Activated B cell treated with CpG ODN at 0.5 μM for 24 hours (primary cell): ENCODE data around the gene ZNF217. TPM values are rescaled to one million over a fixed set of nuclear protein-coding genes. Genes with fewer than 3 reads are reported as not detected.
A peak's percentile ranks its signal among the peaks of the same experiment; 100 is the strongest.
"Not testable (repeated sequence)": the region's sequence is repeated elsewhere in the genome, so short reads cannot be mapped to it uniquely, and the experiment has no call there.

Experiments
- ATAC-seq: fragments of 200-7000 bp; cut with Tn5 transposase; one replicate; pipeline ENCODE4 v1.10.0; 2021; ENCODE audit warnings: low read depth, mild to moderate bottlenecking, moderate library complexity
- CTCF ChIA-PET: fragments of 350-600 bp; sonication (Branson Sonifier 250); formaldehyde crosslinking; loops from one replicate; lab custom pipeline; 2021; ENCODE audit warnings: antibody characterized with exemption; lab: Charles Lee
- POLR2A ChIA-PET: fragments of 350-600 bp; sonication (Branson Sonifier 250); formaldehyde crosslinking; loops from one replicate; lab custom pipeline; 2021; ENCODE audit warnings: antibody characterized with exemption; lab: Charles Lee
- DNase-seq: peaks from one replicate; pipeline ENCODE4 v3.0.0; 2022
- H3K27ac Mint-ChIP-seq: one replicate; pipeline ENCODE4 v1.8.0; 2020; ENCODE audit warnings: mixed read lengths
- H3K27me3 Mint-ChIP-seq: one replicate; pipeline ENCODE4 v1.8.0; 2021; ENCODE audit warnings: mixed read lengths
- H3K36me3 Mint-ChIP-seq: one replicate; pipeline ENCODE4 v1.8.0; 2021; ENCODE audit warnings: low read depth, mixed read lengths
- H3K4me1 Mint-ChIP-seq: one replicate; pipeline ENCODE4 v1.8.0; 2021; ENCODE audit warnings: mixed read lengths
- H3K4me3 Mint-ChIP-seq: one replicate; pipeline ENCODE4 v1.8.0; 2020; ENCODE audit warnings: mild to moderate bottlenecking, mixed read lengths
- H3K9me3 Mint-ChIP-seq: one replicate; pipeline ENCODE4 v1.8.0; 2020; ENCODE audit warnings: mixed read lengths
- CTCF ChIP-seq: fragments of 200-600 bp; IDR thresholded peaks from one replicate; pipeline ENCODE4 v1.8.0; 2022; ENCODE audit warnings: antibody characterized with exemption, mild to moderate bottlenecking
- intact Hi-C: fragments of 100-400 bp; cut with micrococcal nuclease; formaldehyde crosslinking; loops from one replicate; pipeline ENCODE4 v1.15.1; 2024
- total RNA-seq: library from RNA; stranded (reverse); gene quantifications from 2 replicates; pipeline ENCODE4 v1.2.3, GENCODE V29; 2022

Gene ZNF217
- total RNA-seq, 1 donor from 2014 or later: 80.3 TPM

- not testable (repeated sequence) for ATAC-seq
These were observed 6.4 kb downstream of the ZNF217 start for GRCh38 chr20:53587157-53587703.

GRCh38 chr20:53586640-53587039, 7.0 kb downstream of the ZNF217 start:
- Mint-ChIP-seq H3K4me1 (peaks cover 84% of the 10 kb centered on the region), H3K4me3 (peak overlapping the region; percentile 72), H3K9me3 (no peaks in the 10 kb centered on the region), H3K36me3 (peaks cover 15% of the 10 kb centered on the region), H3K27me3 (no peaks in the 10 kb centered on the region), H3K27ac (peak overlapping the region; percentile 88)
- TF ChIP-seq CTCF: no peak
- intact Hi-C loops: no loop called here
- ATAC-seq (no peak), DNase-seq (no peak)
- ChIA-PET CTCF (no interaction called here), POLR2A (interaction anchor here (0.6 to 1.0 kb wide), 4 partner anchors 8 to 332 kb away, joined by 3 to 10 read pairs (median 4); no protein-coding TSS in a partner anchor)

More at GRCh38 chr20:53587157-53587703, 6.4 kb downstream of the ZNF217 start:
- POLR2A ChIA-PET: interaction anchor here (0.6 kb wide), 2 partner anchors 240 to 321 kb away, joined by 3 read pairs; no protein-coding TSS in a partner anchor
- CTCF ChIA-PET, H3K9me3 Mint-ChIP-seq, intact Hi-C loops, H3K27me3 Mint-ChIP-seq, DNase-seq, H3K4me3 Mint-ChIP-seq: not testable (repeated sequence)
- Mint-ChIP-seq H3K36me3 (peaks cover 13% of the 10 kb centered on the region), H3K4me1 (peaks cover 78% of the 10 kb centered on the region), H3K27ac (peak overlapping the region; percentile 88)

- Mint-ChIP-seq H3K4me3 (peak overlapping the region; percentile 72), H3K4me1 (peaks cover 87% of the 10 kb centered on the region), H3K36me3 (peaks cover 19% of the 10 kb centered on the region), H3K27ac (peak overlapping the region; percentile 88)
- H3K9me3 Mint-ChIP-seq, ATAC-seq, intact Hi-C loops, CTCF ChIA-PET, H3K27me3 Mint-ChIP-seq, DNase-seq: not testable (repeated sequence)
- POLR2A ChIA-PET: interaction anchor here (0.6 to 1.7 kb wide), 7 partner anchors 8 to 333 kb away, joined by 3 to 10 read pairs (median 5); partner anchors contain the start of gene ZNF217
These were observed 7.7 kb downstream of the ZNF217 start for GRCh38 chr20:53585910-53586309.

GRCh38 chr20:53585004-53585569, 8.6 kb downstream of the ZNF217 start:
- POLR2A ChIA-PET: interaction anchor here (0.6 to 1.7 kb wide), 9 partner anchors 9 to 357 kb away, joined by 3 to 17 read pairs (median 5); partner anchors contain the start of gene ZNF217
- DNase-seq, intact Hi-C loops, H3K27me3 Mint-ChIP-seq, H3K9me3 Mint-ChIP-seq: not testable (repeated sequence)
- CTCF ChIA-PET: interaction anchor here (1.8 kb wide), 1 partner anchor 331 kb away, joined by 4 read pairs; no protein-coding TSS in a partner anchor
- peak overlapping the region; percentile 72 for H3K4me3 Mint-ChIP-seq
- peaks cover 87% of the 10 kb centered on the region for H3K4me1 Mint-ChIP-seq
- H3K27ac Mint-ChIP-seq: peak overlapping the region; percentile 88
- H3K36me3 Mint-ChIP-seq: peaks cover 28% of the 10 kb centered on the region
- ATAC-seq: peak; percentile 32

GRCh38 chr20:53584550-53584913, 9.1 kb downstream of the ZNF217 start:
- Mint-ChIP-seq H3K4me1 (peaks cover 88% of the 10 kb centered on the region), H3K36me3 (peaks cover 33% of the 10 kb centered on the region), H3K4me3 (peak overlapping the region; percentile 72), H3K27ac (peak overlapping the region; percentile 88)
- H3K9me3 Mint-ChIP-seq, DNase-seq, H3K27me3 Mint-ChIP-seq, ATAC-seq, intact Hi-C loops: not testable (repeated sequence)
- POLR2A ChIA-PET: interaction anchor here (0.8 to 1.5 kb wide), 4 partner anchors 9 to 310 kb away, joined by 3 to 7 read pairs (median 4); partner anchors contain the start of gene ZNF217
- CTCF ChIA-PET: interaction anchor here (1.8 kb wide), 1 partner anchor 331 kb away, joined by 4 read pairs; no protein-coding TSS in a partner anchor

- intact Hi-C loops, DNase-seq, H3K27me3 Mint-ChIP-seq, ATAC-seq, H3K9me3 Mint-ChIP-seq: not testable (repeated sequence)
- ChIA-PET CTCF (interaction anchor here (1.1 to 8.8 kb wide), 5 partner anchors 152 to 357 kb away, joined by 3 to 88 read pairs (median 4); no protein-coding TSS in a partner anchor), POLR2A (interaction anchor here (0.5 to 2.0 kb wide), 9 partner anchors 8 to 332 kb away, joined by 3 to 21 read pairs (median 4); partner anchors contain the start of gene ZNF217)
- H3K4me1 Mint-ChIP-seq: peaks cover 88% of the 10 kb centered on the region
- peak overlapping the region; percentile 88 for H3K27ac Mint-ChIP-seq
- peak overlapping the region; percentile 28 for H3K4me3 Mint-ChIP-seq
- peaks cover 35% of the 10 kb centered on the region for H3K36me3 Mint-ChIP-seq
These were observed 9.7 kb downstream of the ZNF217 start for GRCh38 chr20:53583660-53584549.
